ENCODE results near the gene PORCN.

PORCN gene

DNA sequence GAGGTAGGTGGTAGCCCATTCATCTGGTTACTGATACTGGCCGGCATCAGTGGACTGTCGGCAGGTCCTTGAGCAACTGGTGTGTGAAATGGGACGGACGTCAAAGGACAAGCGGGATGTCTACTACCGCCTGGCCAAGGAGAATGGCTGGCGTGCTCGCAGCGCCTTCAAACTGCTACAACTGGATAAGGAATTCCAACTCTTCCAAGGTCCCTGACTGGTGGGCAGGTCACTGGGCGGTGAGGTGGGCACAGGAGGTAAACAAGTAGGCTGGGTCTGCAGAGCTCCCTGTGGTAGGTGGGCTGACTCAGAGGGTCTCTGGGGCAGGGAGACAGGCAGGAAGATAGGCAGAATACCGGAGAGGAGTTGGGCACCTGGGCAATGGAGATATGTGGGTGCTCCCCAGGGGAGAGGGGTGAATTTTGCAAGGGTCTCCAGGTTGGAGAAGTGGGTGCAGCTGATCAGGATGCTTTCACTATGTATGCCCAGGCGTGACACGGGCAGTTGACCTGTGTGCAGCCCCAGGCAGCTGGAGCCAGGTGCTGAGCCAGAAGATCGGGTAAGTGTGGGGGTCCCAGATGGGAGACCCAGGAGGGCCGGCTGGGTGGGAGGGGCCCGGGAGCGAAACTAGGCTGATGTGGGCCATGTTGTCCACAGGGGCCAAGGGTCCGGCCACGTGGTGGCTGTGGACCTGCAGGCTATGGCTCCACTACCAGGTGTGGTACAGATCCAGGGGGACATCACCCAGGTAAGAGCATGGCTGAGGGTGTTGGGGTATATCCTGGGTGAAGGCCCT lies 30.6 kb upstream of the PORCN start:
- no peak for FAIRE-seq

DNA sequence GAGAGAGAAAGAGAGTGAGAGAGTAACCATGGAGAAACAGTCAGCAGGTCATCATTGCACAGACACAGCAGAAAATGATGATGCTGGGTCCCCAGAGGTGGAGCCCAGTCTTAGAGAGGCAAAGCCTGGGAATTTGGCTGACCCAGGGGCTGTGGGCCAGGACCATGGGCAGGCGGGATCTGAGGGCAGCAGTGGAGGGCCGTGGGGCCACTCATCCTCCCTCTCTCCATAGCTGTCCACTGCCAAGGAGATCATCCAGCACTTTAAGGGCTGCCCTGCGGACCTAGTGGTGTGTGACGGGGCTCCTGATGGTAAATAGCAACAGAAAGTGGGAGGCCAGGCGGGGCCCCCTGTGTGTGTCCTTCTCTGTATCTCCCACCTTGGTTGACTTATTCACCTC lies 30.0 kb upstream of the PORCN start:
- no peak for FAIRE-seq

DNA sequence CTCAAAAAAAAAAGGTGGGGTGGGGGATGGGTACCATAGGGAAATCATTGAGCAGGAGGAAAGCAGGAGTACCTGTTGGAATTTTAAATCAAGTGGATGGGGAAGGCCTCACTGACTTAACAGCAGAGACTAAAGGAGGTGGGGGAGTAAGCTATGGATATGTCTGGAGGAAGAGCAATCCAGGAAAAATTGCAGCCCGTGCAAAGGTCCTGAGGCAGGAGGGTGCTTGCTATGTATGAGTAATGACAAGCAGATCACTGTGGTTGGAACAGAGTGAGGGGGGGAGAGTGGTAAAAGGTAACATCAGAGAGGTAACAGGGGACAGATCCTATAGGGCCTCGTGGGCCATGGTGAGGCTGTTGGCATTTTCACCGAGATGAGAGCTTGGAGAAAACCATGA lies 28.6 kb upstream of the PORCN start:
- FAIRE-seq = no peak

DNA sequence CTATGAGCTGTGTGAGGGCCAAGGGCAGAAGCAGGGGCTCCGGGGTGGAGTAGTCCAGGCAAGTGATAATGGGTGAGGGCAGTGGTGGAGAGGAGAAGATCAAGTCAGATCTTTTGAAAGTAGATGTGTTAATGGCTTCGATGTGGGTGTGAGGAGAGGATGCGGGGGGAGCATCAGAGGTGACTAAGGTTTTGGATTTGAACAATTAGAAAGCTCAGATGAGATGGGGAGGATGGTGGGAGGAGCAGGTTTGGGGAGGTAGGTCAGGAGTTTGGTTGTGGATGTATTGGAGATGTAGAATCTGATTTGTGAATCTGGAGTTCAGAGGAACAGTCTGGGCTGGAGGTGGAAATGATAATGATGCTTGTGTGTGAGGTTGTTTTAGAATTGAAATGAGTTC lies 28.2 kb upstream of the PORCN start:
- FAIRE-seq = no peak

DNA sequence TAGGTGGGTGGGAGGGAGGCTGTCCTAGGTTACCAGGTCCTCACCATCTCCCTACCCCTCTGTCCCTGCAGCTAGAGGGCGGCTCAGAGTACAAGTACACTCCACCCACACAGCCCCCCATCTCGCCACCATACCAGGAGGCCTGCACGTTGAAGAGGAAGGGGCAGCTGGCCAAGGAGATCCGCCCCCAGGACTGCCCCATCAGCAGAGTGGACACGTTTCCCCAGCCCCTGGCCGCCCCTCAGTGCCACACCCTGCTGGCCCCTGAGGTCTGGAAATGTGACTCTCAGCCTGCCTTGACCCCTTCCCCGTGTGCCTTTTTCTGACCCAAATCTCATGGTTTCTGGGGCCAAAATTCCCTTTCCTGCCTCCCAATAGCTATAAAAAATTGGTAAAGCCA lies 26.3 kb upstream of the PORCN start:
- no peak for FAIRE-seq

DNA sequence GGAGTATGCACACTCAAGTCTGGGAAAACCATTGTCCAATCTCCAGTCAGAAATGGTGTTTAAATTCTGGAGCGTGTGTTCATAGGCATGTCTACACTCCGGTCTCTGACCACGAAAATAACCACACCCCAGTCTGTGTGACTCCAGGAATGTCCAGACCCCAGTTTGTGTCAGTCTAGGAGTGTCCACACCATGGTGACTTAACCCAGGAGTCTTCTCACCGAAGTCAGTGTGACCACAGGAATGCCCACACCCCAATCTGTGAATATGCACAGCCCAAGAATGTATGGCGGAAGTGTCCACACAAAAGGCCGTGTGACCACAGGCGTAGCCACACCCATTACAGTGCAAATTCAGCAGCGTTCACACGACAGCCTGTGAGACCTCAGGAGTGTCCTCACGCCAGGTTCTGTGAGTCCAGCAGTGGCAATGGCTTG lies 21.4 kb upstream of the PORCN start:
- FAIRE-seq = no peak

DNA sequence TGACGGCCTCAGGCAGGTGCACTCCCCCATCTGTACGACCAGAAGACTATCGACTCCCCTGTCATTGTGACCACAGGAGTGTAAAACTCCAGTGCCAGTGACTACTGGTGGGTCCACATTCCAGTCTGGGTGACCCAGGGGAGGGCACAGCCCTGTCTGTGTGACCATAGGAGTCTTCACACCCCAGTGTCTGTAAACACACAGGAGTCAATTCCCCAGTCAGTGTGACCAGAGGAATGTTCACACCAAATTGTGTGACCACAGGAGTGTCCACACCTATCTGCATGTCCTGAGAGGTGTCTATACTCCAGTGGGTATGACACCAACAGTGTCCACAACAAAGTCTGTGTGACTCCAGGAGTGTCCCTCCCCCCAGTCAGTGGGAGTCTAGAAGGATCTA lies 20.8 kb upstream of the PORCN start:
- FAIRE-seq = no peak

DNA sequence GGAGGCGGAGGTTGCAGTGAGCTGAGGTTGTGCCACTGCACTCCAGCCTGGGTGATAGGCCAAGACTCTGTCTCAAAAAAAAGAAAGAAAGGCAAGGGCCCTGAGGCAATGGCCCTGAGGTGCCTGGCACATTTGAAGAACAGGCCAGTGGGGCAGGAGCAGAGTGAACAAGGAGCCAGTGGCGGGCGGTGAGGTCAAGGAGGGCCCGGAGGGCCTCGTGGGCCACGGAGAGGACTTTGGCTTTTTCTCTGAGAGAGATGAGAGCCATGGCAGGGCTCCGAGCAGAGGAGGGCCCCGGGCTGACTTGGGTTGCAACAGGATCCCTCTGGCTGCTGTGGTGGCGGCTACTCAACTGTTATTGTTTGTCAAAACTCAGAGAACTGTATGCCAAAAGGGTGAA lies 19.5 kb upstream of the PORCN start:
- FAIRE-seq = no peak

DNA sequence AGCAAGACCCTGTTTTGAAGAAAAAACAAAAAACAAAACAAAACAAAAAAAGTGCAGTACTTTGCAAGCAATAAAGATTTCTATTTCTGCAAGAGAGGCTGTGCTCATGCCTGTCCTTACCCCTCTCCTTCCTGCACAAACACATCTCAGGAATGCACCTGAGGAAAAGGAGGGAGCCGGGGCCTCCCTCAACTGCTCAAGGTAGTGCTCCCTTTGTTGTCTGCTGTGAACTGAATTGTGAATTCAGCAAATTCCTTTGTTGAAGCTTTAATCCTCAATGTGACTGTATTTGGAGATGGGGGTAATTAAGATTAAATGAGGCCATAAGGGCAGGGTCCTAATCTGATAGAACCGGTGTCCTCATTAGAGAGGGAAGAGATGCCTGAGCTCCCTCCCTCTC lies 18.9 kb upstream of the PORCN start:
- FAIRE-seq = no peak

DNA sequence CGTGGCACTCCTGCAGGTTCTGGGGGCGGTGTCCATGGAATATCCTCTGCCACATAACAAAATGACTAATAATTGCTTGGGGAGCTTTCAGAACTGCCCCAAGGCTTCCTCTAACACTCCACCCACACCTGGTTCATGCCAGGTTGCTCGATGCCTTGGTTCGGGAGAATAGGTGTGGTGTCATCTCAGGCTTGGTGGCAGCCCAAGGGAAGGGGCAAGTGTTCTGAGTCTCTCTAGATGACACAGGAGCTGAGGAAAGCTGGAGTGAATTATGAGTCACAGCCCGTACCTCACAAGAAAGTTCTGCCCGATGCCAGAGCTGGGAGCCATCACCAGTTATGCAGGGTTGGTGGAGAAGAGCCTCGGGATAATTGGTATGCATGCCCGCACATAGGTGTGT lies 18.1 kb upstream of the PORCN start:
- no peak for FAIRE-seq

DNA sequence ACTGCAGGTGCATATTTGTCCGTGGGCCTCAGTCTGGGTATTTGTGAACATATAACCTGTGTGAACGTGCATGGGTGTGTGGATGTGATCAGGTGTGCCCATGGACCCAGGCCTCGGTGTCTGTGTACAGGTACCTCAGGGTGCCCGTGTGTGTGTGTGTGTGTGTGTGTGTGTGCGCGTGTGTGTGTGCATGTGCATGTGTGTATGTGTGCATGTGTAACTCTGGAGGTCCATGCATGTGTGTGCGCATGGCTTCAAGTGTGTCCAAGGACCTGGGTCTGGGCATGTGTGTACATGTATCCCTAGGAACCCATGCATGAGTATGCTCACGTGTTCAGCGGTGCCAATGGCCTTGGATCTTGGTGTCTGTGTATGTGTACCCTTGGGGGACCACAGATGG lies 17.0 kb upstream of the PORCN start:
- FAIRE-seq = no peak

DNA sequence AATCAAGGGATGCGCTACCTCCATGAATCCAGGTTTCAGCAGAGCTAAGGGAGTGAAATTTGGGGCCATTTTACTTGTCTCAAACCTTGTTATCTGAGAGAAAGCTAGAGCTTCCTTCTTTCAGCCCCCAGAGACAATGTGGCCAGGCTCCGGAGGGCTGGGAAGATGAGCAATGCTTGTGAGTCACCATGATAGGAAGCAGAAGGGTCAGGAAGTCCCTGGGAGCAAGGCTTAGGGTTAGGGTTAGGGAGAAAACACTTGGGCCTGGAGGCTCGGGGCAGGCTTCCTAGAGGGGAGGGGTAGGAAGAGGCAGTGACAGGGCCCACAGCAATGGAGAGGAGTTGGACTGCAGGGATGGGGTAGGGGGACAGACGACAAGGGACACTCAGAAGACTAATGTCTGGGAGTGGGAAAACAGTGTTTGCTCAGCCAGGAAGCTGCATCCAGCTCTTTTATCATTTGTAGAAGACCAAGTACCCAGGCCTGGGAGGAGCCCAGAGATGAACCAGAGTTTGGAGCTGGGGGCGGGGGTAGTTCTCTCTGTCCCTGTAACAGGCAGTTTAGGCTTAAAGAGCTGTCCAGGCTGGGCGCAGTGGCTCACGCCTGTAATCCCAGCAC lies 16.4 kb upstream of the PORCN start:
- no peak for FAIRE-seq

DNA sequence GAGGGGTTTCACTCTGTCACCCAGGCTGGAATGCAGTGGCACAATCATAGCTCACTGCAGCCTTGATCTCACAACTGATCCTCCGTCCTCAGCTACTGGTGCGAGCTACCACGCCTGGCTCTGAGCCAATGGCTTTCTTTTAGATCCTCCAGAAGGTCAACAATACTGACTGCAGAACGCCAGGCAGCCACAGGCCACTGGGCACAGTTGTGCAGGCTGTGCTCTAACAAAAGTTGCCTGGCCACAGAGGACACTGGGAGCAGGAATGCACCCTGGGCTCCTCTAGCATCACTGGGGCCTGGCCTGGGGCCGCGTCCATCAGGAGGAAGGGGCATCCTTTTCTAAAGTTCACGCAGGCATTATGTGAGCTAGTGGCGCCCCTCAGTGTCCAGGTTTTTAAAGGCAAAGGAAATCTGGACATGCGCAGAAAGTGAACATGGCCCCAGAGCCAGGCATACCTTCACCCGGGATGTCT lies 14.9 kb upstream of the PORCN start:
- no peak for FAIRE-seq

DNA sequence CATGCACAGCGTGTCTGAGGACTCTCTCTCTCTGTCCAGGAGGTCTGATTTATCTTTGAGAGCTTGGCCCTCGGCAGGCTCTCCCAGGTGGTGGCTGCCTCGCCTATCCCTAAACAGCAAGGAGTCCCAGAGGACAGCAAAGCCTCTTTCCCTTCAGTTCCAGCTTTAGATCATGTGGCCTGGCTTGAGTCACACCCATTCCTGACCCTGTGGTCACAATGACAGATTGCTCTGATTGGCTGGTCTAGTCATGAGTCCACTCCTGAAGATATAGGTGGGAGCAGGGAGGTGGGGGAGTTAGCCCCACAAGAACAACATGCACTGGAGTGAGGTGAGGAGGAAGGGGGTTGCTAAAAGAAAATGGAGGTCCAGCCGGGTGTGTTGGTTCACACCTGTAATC lies 12.1 kb upstream of the PORCN start:
- FAIRE-seq = no peak

DNA sequence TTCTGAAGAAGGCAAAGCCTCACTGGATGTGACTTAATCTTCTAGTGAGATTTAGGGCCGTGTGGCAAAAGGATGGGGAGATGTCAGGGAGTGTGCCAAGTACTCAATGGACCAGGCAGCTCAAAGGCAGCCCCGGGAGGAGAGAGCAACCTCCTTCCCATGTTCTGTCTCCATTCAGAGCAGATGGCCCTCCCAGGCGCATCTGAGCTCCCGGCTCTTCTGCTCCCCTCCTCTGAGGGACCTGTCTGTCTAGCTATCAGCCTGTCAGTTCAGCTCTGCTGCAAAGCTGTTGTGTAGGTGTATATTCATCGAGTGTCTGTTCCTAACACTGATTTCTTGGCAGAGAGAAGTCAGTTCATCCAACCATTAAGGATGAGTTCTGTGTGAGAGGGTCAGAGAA lies 10.9 kb upstream of the PORCN start:
- no peak for FAIRE-seq

DNA sequence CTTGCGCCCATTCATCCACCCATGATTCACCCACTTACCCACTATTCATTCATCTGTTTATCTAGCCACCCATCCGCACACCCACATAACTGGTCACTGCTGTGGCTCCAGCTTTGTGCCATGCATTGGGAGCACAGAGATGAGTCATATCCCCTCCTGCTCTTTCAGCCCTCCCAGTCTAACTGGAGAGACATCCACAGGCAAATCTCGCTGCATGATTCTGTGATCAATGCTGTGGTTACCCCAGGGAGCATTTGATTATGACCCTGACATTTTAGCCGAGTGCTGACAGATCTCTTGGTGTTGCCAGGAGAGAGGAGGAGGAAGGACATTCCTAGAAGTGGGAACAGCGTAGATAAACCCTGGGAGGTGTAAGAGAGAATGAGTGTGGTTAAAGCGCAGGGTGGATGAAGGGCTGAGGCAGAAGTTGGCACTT lies 10.4 kb upstream of the PORCN start:
- no peak for FAIRE-seq

DNA sequence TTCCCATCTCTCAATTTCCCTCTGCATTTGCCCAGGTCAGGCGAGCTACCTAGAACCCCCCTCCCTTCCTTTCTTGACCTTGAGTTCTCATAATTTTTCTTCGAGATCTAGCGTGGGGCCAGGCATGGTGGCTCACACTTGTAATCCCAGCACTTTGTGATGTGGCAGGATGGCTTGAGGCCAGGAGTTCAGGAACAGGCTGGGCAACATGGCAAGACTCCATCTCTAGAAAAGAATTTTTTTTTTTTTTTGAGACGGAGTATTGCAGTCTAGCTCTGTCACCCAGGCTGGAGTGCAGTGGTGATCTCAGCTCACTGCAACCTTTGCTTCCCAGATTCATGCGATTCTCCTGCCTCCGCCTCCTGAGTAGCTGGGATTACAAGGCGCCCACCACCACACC lies 4.5 kb upstream of the PORCN start:
- FAIRE-seq = no peak

DNA sequence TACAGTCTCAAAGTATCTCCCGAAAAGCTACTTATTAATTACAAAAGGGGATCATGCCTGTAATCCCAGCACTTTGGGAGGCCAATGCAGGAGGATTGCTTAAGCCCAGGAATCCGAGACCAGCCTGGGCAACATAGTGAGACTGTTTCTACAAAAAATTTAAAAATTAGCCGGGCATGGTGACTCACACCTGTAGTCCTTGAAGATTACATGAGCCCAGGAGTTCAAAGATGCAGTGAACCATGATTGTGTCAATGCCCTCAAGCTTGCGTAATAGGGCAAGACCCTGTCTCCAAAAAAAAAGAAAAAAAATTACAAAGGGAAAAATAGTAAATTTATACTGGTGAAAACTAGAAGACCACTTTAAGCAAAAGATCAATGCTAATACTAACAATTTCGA lies 3.3 kb upstream of the PORCN start:
- FAIRE-seq = no peak

DNA sequence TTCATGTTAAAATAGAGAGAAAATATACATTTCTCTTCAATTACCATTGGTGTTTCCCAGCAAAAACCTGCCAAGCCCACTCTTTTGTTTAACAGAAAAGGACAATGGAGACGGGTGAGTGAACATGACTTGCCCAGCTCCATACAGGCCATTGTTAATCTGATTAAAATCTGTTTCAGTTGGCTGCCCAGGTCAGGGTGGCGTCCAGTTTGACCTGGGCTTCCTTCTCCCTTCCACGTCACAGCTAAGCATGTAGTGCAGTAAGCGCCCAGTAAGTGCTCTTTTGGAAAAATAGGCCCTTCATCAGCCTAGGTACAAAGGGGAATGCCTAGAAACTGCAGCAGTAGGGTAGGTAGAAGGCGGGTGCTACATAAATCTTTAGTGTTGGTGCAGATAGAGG lies 1.5 kb upstream of the PORCN start:
- no peak for FAIRE-seq

DNA sequence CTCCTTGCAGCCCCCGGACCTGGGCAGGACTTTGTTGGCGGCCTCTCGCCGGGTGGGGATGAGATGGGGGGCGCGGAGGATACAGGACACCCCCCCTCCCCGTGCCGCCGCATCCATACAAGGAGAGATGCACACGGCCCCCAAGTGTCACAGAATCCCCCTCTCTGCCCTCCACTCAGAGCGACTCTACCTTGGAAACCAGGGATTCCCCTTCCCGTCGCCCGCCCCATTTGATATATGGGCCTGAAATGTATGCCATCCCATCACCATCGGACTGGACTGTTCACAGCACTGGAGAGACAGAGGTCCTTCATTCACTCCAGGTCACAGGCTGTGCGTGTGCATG lies 426 bp downstream of the PORCN start:
- no peak for FAIRE-seq

DNA sequence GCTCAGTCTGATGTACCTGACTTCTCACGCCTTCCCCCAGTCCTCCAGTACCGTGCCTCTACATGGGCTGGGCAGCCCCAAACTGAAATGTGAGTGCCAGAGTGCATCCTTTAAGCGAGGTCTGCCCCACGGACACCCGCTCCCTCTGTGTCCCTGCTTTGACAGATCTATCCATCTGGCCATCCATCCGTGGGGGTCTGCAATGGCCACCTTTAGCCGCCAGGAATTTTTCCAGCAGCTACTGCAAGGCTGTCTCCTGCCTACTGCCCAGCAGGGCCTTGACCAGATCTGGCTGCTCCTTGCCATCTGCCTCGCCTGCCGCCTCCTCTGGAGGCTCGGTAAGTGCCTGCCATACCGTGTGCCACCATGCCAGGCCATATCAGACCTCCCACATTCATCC lies 827 bp downstream of the PORCN start:
- FAIRE-seq = no peak

DNA sequence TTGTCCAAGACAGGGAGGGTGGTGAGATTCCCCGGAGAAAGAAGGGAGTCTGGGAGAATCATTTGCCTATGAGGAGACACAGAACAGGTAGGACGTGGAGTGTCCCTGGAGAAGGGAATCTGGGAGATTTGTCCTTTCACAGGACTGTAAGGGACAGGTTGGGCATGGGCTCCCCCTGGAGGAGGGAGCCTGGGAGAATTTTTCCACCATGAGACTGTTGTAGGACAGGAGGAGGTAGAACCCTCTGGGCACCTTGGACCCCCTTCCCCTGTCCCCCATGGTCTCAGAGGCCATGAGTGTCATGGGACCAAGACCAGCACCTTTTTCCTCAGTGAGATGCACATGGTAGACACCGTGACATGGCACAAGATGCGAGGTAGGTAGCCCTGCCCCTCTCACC lies 2.8 kb downstream of the PORCN start:
- FAIRE-seq = no peak

DNA sequence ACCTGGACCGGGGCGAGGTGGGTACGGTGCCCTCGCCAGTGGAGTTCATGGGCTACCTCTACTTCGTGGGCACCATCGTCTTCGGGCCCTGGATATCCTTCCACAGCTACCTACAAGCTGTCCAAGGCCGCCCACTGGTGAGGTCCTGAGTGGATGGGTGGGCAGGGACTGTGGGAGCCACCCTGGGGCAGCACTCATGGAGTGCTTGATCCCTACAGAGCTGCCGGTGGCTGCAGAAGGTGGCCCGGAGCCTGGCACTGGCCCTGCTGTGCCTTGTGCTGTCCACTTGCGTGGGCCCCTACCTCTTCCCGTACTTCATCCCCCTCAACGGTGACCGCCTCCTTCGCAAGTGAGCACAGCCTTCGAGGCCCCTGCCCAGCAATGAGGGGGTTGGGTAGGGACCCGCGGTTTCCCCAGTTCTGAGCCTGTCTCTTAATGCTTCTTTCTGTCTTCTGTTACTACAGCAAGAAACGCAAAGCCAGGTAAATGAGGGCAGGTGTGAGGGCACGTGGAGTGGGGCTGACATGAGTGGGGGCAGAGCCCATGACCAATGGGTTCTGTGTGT lies 3.7 kb downstream of the PORCN start:
- FAIRE-seq = no peak

DNA sequence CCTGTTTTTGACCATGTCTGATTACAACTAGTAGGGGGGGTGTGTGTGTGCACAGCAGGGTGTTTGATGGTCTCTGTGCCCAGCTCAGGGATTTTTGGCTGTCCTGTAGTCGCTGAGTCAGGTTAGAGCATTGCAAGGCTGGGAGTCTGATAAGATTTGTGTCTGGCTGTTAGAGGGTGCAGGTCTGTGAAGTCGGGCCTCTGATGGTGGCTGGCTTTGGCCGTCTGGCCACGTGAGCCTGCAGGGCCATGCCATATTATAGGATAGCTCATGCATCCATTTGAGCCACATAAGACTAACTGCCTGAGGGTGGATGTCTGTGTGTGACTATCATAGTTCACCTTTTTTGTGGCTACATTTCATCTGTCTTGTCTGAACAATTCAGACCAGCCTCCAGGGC lies 4.9 kb downstream of the PORCN start:
- FAIRE-seq = no peak
